Left renal cortex interstitium (tissue), 4 donors: ENCODE measurements around the gene MDP1. TPM values are rescaled to one million over a fixed set of nuclear protein-coding genes. Genes with fewer than 3 reads are reported as not detected.

Experiments used
- DNase-seq, 4 donors: peaks; one replicate each; pipeline ENCODE4 v3.0.0-alpha.2; 2013; ENCODE audit warnings: low read depth in 4 of 4, low spot score in 2 of 4, missing footprints in 1 of 4
- polyA plus RNA-seq, 4 donors: library from polyadenylated mRNA; unstranded; fragments of 120-200 nt; gene quantifications; one replicate each; pipeline ENCODE4 v1.2.1, GENCODE V29; 2013; ENCODE audit not compliant: insufficient read length in 4 of 4

The MDP1 gene
- polyA plus RNA-seq, 4 donors, result 10.2 to 18.0 (median 12.1) TPM

DNA sequence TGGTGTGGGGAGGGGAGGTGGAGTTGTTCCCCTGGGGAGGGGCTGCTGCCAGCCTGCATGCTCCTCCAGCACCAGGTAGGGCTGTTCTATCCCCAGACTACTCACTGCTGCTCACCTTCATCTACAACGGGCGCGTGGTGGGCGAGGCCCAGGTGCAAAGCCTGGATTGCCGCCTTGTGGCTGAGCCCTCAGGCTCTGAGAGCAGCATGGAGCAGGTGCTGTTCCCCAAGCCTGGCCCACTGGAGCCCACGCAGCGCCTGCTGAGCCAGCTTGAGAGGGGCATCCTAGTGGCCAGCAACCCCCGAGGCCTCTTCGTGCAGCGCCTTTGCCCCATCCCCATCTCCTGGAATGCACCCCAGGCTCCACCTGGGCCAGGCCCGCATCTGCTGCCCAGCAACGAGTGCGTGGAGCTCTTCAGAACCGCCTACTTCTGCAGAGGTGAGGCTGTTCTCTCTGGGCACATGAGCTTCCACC is 51.3 kb downstream of the MDP1 start:
- no peak for DNase-seq

Other genes starting within 250 kb of the MDP1 start
- 10 to 100 TPM; 28.4 to 43.5 (median 36.9) TPM for gene DHRS4L2, start 227.1 kb downstream of the MDP1 start, polyA plus RNA-seq
- gene CARMIL3, start 164.1 kb downstream of the MDP1 start, polyA plus RNA-seq, result 1 to 10 TPM; 1.3 to 2.4 (median 1.7) TPM
- gene CPNE6, start 144.5 kb downstream of the MDP1 start, polyA plus RNA-seq, result under 1 TPM in 1 of 4 donors, not detected in 3; 0.11 TPM
- 10 to 100 TPM; 28.6 to 35.6 (median 30.8) TPM for gene PCK2, start 121.8 kb downstream of the MDP1 start, polyA plus RNA-seq
- 10 to 100 TPM; 77.2 to 88.6 (median 83.0) TPM for gene DCAF11, start 101.3 kb downstream of the MDP1 start, polyA plus RNA-seq
- gene NRL, start 101.1 kb downstream of the MDP1 start, polyA plus RNA-seq, result 1 to 10 TPM; 2.2 to 5.2 (median 3.0) TPM
- gene FITM1, start 85.4 kb downstream of the MDP1 start, polyA plus RNA-seq, result 1 to 10 TPM in 3 of 4 donors, under 1 TPM in 1; 0.48 to 2.2 (median 1.3) TPM
- 100 to 1,000 TPM; 185 to 235 (median 203) TPM for gene PSME1, start 79.9 kb downstream of the MDP1 start, polyA plus RNA-seq
- gene EMC9, start 74.5 kb downstream of the MDP1 start, polyA plus RNA-seq, result 10 to 100 TPM; 12.3 to 29.3 (median 22.3) TPM
- 100 to 1,000 TPM; 150 to 177 (median 159) TPM for gene PSME2, start 69.5 kb downstream of the MDP1 start, polyA plus RNA-seq
- 10 to 100 TPM; 43.6 to 60.2 (median 57.7) TPM for gene RNF31, start 68.6 kb downstream of the MDP1 start, polyA plus RNA-seq
- gene IRF9, start 54.8 kb downstream of the MDP1 start, polyA plus RNA-seq, result 10 to 100 TPM; 52.3 to 68.0 (median 59.7) TPM
- gene REC8, start 44.0 kb downstream of the MDP1 start, polyA plus RNA-seq, result 10 to 100 TPM; 46.0 to 93.7 (median 68.0) TPM
- 10 to 100 TPM; 32.7 to 40.9 (median 37.0) TPM for gene IPO4, start 27.2 kb downstream of the MDP1 start, polyA plus RNA-seq
- 10 to 100 TPM; 31.9 to 52.0 (median 43.9) TPM for gene TM9SF1, start 20.6 kb downstream of the MDP1 start, polyA plus RNA-seq
- 10 to 100 TPM in 2 of 4 donors, 1 to 10 TPM in 2; 3.1 to 13.9 (median 7.2) TPM for gene TSSK4, start 10.4 kb downstream of the MDP1 start, polyA plus RNA-seq
- 10 to 100 TPM; 43.3 to 76.6 (median 53.2) TPM for gene CHMP4A, start 2.6 kb downstream of the MDP1 start, polyA plus RNA-seq
- 100 to 1,000 TPM; 206 to 248 (median 222) TPM for gene NEDD8, start 16.3 kb upstream of the MDP1 start, polyA plus RNA-seq
- gene GMPR2, start 16.9 kb upstream of the MDP1 start, polyA plus RNA-seq, result 100 to 1,000 TPM; 106 to 121 (median 117) TPM
- gene TINF2, start 26.6 kb upstream of the MDP1 start, polyA plus RNA-seq, result 10 to 100 TPM; 54.2 to 64.5 (median 57.8) TPM
- gene TGM1, start 47.1 kb upstream of the MDP1 start, polyA plus RNA-seq, result 1 to 10 TPM in 3 of 4 donors, under 1 TPM in 1; 0.92 to 4.5 (median 2.5) TPM
- gene RABGGTA, start 55.5 kb upstream of the MDP1 start, polyA plus RNA-seq, result 10 to 100 TPM; 18.0 to 31.1 (median 20.8) TPM
- 10 to 100 TPM; 41.0 to 52.5 (median 49.9) TPM for gene DHRS1, start 83.7 kb upstream of the MDP1 start, polyA plus RNA-seq
- gene NOP9, start 83.8 kb upstream of the MDP1 start, polyA plus RNA-seq, result 10 to 100 TPM; 24.1 to 29.0 (median 26.9) TPM
- 10 to 100 TPM; 22.4 to 25.3 (median 23.9) TPM for gene CIDEB, start 91.9 kb upstream of the MDP1 start, polyA plus RNA-seq
- gene LTB4R2, start 94.1 kb upstream of the MDP1 start, polyA plus RNA-seq, result 1 to 10 TPM; 1.6 to 5.6 (median 2.9) TPM
- 1 to 10 TPM; 2.2 to 7.3 (median 5.0) TPM for gene LTB4R, start 95.4 kb upstream of the MDP1 start, polyA plus RNA-seq
- gene ADCY4, start 119.0 kb upstream of the MDP1 start, polyA plus RNA-seq, result 10 to 100 TPM; 15.8 to 26.6 (median 21.4) TPM
- gene RIPK3, start 123.9 kb upstream of the MDP1 start, polyA plus RNA-seq, result 1 to 10 TPM; 2.6 to 4.4 (median 3.5) TPM
- gene NFATC4, start 152.1 kb upstream of the MDP1 start, polyA plus RNA-seq, result 10 to 100 TPM; 49.8 to 95.6 (median 72.3) TPM
- gene NYNRIN, start 182.9 kb upstream of the MDP1 start, polyA plus RNA-seq, result 10 to 100 TPM; 47.9 to 53.0 (median 49.6) TPM
- 1 to 10 TPM; 2.7 to 3.8 (median 3.2) TPM for gene CBLN3, start 213.6 kb upstream of the MDP1 start, polyA plus RNA-seq
- 10 to 100 TPM; 39.5 to 53.7 (median 46.6) TPM for gene KHNYN, start 213.9 kb upstream of the MDP1 start, polyA plus RNA-seq
- 10 to 100 TPM; 49.6 to 92.1 (median 72.5) TPM for gene SDR39U1, start 226.7 kb upstream of the MDP1 start, polyA plus RNA-seq